Spinal cord (tissue), 10 donors: Measurements from ENCODE around the gene GARIN6. TPM values are rescaled to one million over a fixed set of nuclear protein-coding genes. Genes with fewer than 3 reads are reported as not detected.
"Not testable (repeated sequence)": the region's sequence is repeated elsewhere in the genome, so short reads cannot be mapped to it uniquely, and the experiment has no call there.

Source experiments
- DNase-seq, 6 donors: peaks; one replicate each; pipeline versions ENCODE4 v3.0.0 to v3.0.0-alpha.2; 2013 to 2015; ENCODE audit warnings: low spot score in 6 of 6, low read depth in 4 of 6
- H3K27ac ChIP-seq: one replicate; pipeline ENCODE4 v1.5.1; 2013; ENCODE audit warnings: low read depth, low read length, control low read depth
- H3K27me3 ChIP-seq: one replicate; pipeline ENCODE4 v1.6.1; 2013; ENCODE audit warnings: low read length; ENCODE audit not compliant: control insufficient read depth, insufficient read depth
- H3K36me3 ChIP-seq: one replicate; pipeline ENCODE4 v1.6.1; 2013; ENCODE audit warnings: low read length; ENCODE audit not compliant: control insufficient read depth, insufficient read depth
- H3K4me1 ChIP-seq: one replicate; pipeline ENCODE4 v1.6.1; 2013; ENCODE audit warnings: low read length; ENCODE audit not compliant: control insufficient read depth, insufficient read depth
- H3K4me3 ChIP-seq: one replicate; pipeline ENCODE4 v1.5.1; 2013; ENCODE audit warnings: low read depth, low read length, control low read depth
- H3K9me3 ChIP-seq: one replicate; pipeline ENCODE4 v1.6.1; 2013; ENCODE audit warnings: low read length; ENCODE audit not compliant: control insufficient read depth, insufficient read depth
- WGBS: methylation state at CpG from one replicate; pipeline ENCODE4 v1.1.5; 2013; ENCODE audit warnings: missing lambda C conversion rate; ENCODE audit not compliant: insufficient coverage; 5-methylcytosine and 5-hydroxymethylcytosine counted together
- long read RNA-seq, 4 donors: transcript quantifications; one replicate each; lab custom pipeline, GENCODE V29; 2026
- polyA plus RNA-seq, 2 donors: library from polyadenylated mRNA; unstranded; fragments of 120-200 nt; gene quantifications; one replicate each; pipeline ENCODE4 v1.2.1, GENCODE V29; 2013; ENCODE audit not compliant: insufficient read length in 2 of 2
- total RNA-seq, 2 donors: library from RNA; depleted of rRNA in 1 of 2; stranded (reverse); fragments of 120-200 nt in 1 of 2; fragments of >200 nt in 1 of 2; gene quantifications; one replicate each; pipeline versions ENCODE4 v1.2.3 to v1.2.4, GENCODE V29; 2013 to 2014
- donor health status: healthy.

Gene GARIN6
- not detected for total RNA-seq
- not detected for polyA plus RNA-seq
- long read RNA-seq, donor 1 = 0 reads
- long read RNA-seq, donor 2 = 0 reads
- long read RNA-seq, donor 3 = 0 reads
- long read RNA-seq, donor 4 = 0 reads

- Histone ChIP-seq H3K9me3 (no peaks in the 10 kb centered on the region), H3K27ac (no peak within 1 kb of the TSS), H3K36me3 (peaks cover 6% of the 10 kb centered on the region), H3K4me3 (no peak within 1 kb of the TSS), H3K27me3 (no peaks in the 10 kb centered on the region), H3K4me1 (no peaks in the 10 kb centered on the region)
- no peak for DNase-seq
- WGBS = 98% methylated on average over 4 of the region's 4 CpGs
These were observed at the start of gene GARIN6 for GRCh38 chr12:99647453-99647852. GARIN6 (plus strand) TSS chr12:99647753; CDS start chr12:99648175, 422 bp downstream.

GRCh38 chr12:99598785-99599184 lies 48.8 kb upstream of the GARIN6 start:
- Histone ChIP-seq H3K27ac (no peak overlapping the region), H3K27me3 (no peaks in the 10 kb centered on the region), H3K36me3 (no peaks in the 10 kb centered on the region), H3K9me3 (no peaks in the 10 kb centered on the region), H3K4me1 (no peaks in the 10 kb centered on the region), H3K4me3 (no peak overlapping the region)
- DNase-seq = no peak
- 100% methylated on average over 2 of the region's 2 CpGs for WGBS

- H3K27ac ChIP-seq = no peak overlapping the region
These were observed 47.2 kb upstream of the GARIN6 start for GRCh38 chr12:99600388-99600787.

GRCh38 chr12:99609455-99610181 lies 37.9 kb upstream of the GARIN6 start:
- 44% methylated on average over 3 of the region's 7 CpGs for WGBS
- H3K4me3 ChIP-seq = no peak overlapping the region
- H3K4me1 ChIP-seq = no peaks in the 10 kb centered on the region
- DNase-seq = peak in 2 of 6 donors; percentile 9 to 33
- H3K9me3 ChIP-seq = no peaks in the 10 kb centered on the region
- H3K36me3 ChIP-seq = no peaks in the 10 kb centered on the region
- H3K27me3 ChIP-seq = no peaks in the 10 kb centered on the region
- no peak overlapping the region for H3K27ac ChIP-seq

More at GRCh38 chr12:99600388-99600787, 47.2 kb upstream of the GARIN6 start:
- Histone ChIP-seq H3K9me3 (no peaks in the 10 kb centered on the region), H3K36me3 (no peaks in the 10 kb centered on the region), H3K4me3 (no peak overlapping the region), H3K27me3 (no peaks in the 10 kb centered on the region), H3K4me1 (no peaks in the 10 kb centered on the region)
- peak in 2 of 6 donors; percentile 6 to 76 for DNase-seq
- 16% methylated on average over 3 of the region's 5 CpGs for WGBS

DNA sequence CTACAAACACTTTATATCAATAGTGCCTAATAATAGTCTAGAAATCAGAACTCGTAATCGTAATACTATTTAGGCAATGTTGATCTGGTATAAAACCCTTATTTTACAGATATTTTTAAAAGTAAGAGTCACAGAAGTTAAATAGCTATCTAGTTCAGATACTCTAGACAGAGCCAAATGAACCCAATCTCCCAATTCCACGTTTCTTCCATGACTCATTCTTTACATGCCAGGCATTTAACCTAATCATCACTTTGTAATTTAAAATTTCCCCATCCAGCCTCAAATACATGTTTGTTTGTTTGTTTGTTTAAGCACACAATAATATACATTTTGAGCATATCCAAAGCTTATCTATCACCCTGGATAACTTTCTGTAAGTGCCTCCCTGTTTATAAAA lies 36.4 kb upstream of the GARIN6 start:
- H3K36me3 ChIP-seq = no peaks in the 10 kb centered on the region
- no peaks in the 10 kb centered on the region for H3K27me3 ChIP-seq
- WGBS = no CpG with 5 or more reads among the region's 3 CpGs
- H3K9me3 ChIP-seq = no peaks in the 10 kb centered on the region
- no peak overlapping the region for H3K27ac ChIP-seq
- no peaks in the 10 kb centered on the region for H3K4me1 ChIP-seq
- no peak overlapping the region for H3K4me3 ChIP-seq
- no peak for DNase-seq

DNA sequence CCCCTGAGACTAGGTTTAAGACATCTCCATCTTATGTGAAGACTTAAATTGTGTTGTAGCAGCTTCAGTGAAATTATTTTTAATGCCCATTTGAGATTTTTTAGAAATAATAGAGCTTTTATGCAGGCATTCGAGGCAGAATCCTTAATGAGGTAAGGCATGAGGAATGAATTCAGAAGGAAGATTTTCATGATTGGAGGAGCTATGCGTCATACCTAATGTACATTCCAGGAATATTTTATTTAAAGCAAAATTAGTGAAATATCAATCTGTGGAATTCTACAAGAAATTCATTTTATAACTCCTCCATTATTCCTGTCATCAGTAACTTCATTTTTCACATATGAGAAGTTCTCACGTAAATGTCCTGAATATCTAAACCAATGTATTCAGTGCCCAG lies 36.0 kb upstream of the GARIN6 start:
- Histone ChIP-seq H3K9me3 (peaks cover 2% of the 10 kb centered on the region), H3K27ac (no peak overlapping the region), H3K4me3 (no peak overlapping the region), H3K27me3 (no peaks in the 10 kb centered on the region), H3K36me3 (no peaks in the 10 kb centered on the region), H3K4me1 (no peaks in the 10 kb centered on the region)
- peak in 1 of 6 donors; percentile 21 for DNase-seq
- WGBS = no CpG with 5 or more reads among the region's 3 CpGs

GRCh38 chr12:99618657-99619056 lies 28.9 kb upstream of the GARIN6 start:
- Histone ChIP-seq H3K4me1 (no peaks in the 10 kb centered on the region), H3K4me3 (no peak overlapping the region), H3K36me3 (no peaks in the 10 kb centered on the region), H3K9me3 (peaks cover 10% of the 10 kb centered on the region), H3K27me3 (no peaks in the 10 kb centered on the region), H3K27ac (no peak overlapping the region)
- DNase-seq = no peak
- 93% methylated on average over 3 of the region's 4 CpGs for WGBS

DNA sequence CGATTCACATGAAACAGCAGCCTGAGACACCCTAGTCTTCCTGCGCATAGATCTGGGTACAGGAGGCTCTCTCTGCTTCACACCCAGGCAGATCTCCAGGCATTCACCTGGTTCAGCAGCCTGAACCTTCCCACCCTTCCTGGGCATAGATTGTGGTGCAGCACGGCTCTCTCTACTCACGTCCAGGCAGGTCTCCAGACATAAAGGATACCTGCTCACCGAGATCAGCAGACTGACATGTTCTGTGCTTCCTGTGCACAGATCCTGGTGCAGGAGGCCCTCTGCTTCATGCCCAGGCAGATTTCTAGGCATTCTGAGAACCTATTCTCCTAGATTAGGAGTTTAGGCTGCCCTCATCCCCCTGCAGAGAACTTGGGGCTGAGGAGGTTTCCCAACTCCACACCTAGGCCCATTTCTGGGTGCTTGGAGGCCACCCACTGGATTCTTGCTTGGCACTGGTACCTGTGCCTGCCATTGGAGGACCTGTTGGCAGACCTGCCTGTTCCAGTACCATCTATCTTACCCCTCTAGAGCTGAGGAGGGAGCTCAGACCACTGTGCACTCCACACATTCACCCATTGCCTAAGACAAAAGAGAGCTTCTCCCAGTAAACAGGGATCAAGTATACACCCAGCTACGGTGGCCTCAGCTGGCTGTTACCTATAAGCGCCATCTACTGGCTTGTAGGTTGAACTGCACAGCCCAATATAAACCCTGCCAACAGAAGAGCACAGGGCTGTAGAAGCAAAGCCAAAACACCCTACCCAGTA lies 28.0 kb upstream of the GARIN6 start:
- 83% methylated on average over 6 of the region's 7 CpGs for WGBS
- Histone ChIP-seq H3K36me3 (no peaks in the 10 kb centered on the region), H3K27me3 (no peaks in the 10 kb centered on the region), H3K4me1 (no peaks in the 10 kb centered on the region), H3K27ac (no peak overlapping the region), H3K9me3 (peaks cover 10% of the 10 kb centered on the region), H3K4me3 (no peak overlapping the region)
- no peak for DNase-seq

- DNase-seq = no peak
- Histone ChIP-seq H3K4me1 (no peaks in the 10 kb centered on the region), H3K4me3 (no peak overlapping the region), H3K9me3 (peaks cover 10% of the 10 kb centered on the region), H3K27ac (no peak overlapping the region), H3K27me3 (no peaks in the 10 kb centered on the region), H3K36me3 (no peaks in the 10 kb centered on the region)
These were observed 27.4 kb upstream of the GARIN6 start for GRCh38 chr12:99620159-99620479.

- not testable (repeated sequence) for H3K4me3 ChIP-seq, H3K4me1 ChIP-seq, H3K27me3 ChIP-seq, H3K27ac ChIP-seq, H3K9me3 ChIP-seq, DNase-seq, H3K36me3 ChIP-seq
- no CpG with 5 or more reads among the region's 2 CpGs for WGBS
These were observed 23.0 kb upstream of the GARIN6 start for GRCh38 chr12:99624591-99624990.
